MCF 10A (cell line): ENCODE measurements around the gene FBXW4. TPM values are rescaled to one million over a fixed set of nuclear protein-coding genes. Genes with fewer than 3 reads are reported as not detected.

Source experiments
- BruUV-seq: library from RNA; stranded (reverse); fragments of 400-500 nt; replicated peaks from 2 replicates; lab custom pipeline; 2021; lab: Mats Ljungman, UMichigan
- CTCF ChIA-PET: fragments of 300-600 bp; sonication (Branson Sonifier 250); formaldehyde crosslinking; extraction: SDS; loops from one replicate; lab custom pipeline; 2021; ENCODE audit warnings: antibody characterized with exemption, inconsistent platforms; lab: Yijun Ruan, JAX
- POLR2A ChIA-PET: fragments of 300-600, 350-650 bp; sonication (Branson Sonifier 250); formaldehyde crosslinking; extraction: SDS; loops from one replicate; lab custom pipeline; 2020; ENCODE audit warnings: antibody characterized with exemption, inconsistent platforms; lab: Yijun Ruan, JAX
- DNase-seq: peaks from one replicate; pipeline ENCODE4 v3.0.0-alpha.2; 2018; ENCODE audit not compliant: unreplicated experiment
- H3K27ac Mint-ChIP-seq: one replicate; pipeline ENCODE4 v1.8.0; 2022; ENCODE audit warnings: mild to moderate bottlenecking, low read depth, mixed read lengths; ENCODE audit not compliant: unreplicated experiment
- H3K27me3 Mint-ChIP-seq: one replicate; pipeline ENCODE4 v1.8.0; 2022; ENCODE audit warnings: mixed read lengths; ENCODE audit not compliant: insufficient read depth, unreplicated experiment
- H3K36me3 Mint-ChIP-seq: one replicate; pipeline ENCODE4 v1.8.0; 2022; ENCODE audit warnings: mild to moderate bottlenecking, moderate library complexity, mixed read lengths; ENCODE audit not compliant: insufficient read depth, unreplicated experiment
- H3K4me1 Mint-ChIP-seq: one replicate; pipeline ENCODE4 v1.8.0; 2022; ENCODE audit warnings: mixed read lengths; ENCODE audit not compliant: insufficient read depth, unreplicated experiment
- H3K4me3 Mint-ChIP-seq: one replicate; pipeline ENCODE4 v1.8.0; 2022; ENCODE audit warnings: mild to moderate bottlenecking, moderate library complexity, mixed read lengths; ENCODE audit not compliant: unreplicated experiment
- H3K9me3 Mint-ChIP-seq: one replicate; pipeline ENCODE4 v1.8.0; 2022; ENCODE audit warnings: mixed read lengths; ENCODE audit not compliant: unreplicated experiment
- intact Hi-C: fragments of 100-400 bp; cut with micrococcal nuclease; formaldehyde crosslinking; loops from 2 replicates; pipeline ENCODE4 v1.14.1; 2022
- total RNA-seq: library from RNA; stranded (reverse); gene quantifications from 2 replicates; pipeline ENCODE4 v1.2.3, GENCODE V29; 2022
- TF ChIP-seq, protein P1 (sequence below): fragments of 200-600 bp; IDR thresholded peaks from one replicate; pipeline ENCODE4 v1.8.0; 2022; ENCODE audit warnings: antibody characterized with exemption, mild to moderate bottlenecking; ENCODE audit not compliant: unreplicated experiment

Gene FBXW4
- total RNA-seq, 1 experiment from 2014 or later, result 52.1 TPM

DNA sequence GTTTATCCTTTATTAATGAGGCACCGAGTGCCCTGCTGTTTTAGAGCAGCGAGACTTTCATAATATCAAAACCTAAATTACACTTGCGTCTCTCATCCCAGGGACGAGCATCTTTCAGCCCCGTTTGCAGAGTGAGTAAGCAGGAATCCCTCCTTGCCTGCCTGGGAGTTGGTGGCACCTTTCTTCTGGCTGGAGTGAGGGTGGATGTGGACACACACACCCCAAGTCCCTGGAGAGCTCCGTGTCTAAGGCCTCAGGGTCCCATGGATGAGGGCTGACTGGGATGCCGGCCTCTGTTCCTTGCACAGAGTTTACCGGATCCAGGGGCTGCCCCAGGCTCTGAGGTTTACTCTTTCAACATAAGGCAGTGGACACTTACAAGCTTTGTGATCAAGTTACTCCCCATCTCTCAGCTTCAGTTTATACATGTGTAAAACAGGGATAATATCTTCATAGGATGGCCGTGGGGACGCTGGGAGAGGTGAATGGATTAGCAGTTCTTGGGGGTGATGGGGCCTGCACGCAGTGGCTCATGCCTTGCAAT lies 131.4 kb downstream of the FBXW4 start:
- Mint-ChIP-seq H3K27ac (no peak overlapping the region), H3K9me3 (no peaks in the 10 kb centered on the region), H3K4me3 (no peak overlapping the region), H3K27me3 (peaks cover 19% of the 10 kb centered on the region), H3K36me3 (peaks cover 11% of the 10 kb centered on the region), H3K4me1 (peaks cover under 1% of the 10 kb centered on the region)
- BruUV-seq, result no TSS peak
- TF ChIP-seq, protein P1, sequence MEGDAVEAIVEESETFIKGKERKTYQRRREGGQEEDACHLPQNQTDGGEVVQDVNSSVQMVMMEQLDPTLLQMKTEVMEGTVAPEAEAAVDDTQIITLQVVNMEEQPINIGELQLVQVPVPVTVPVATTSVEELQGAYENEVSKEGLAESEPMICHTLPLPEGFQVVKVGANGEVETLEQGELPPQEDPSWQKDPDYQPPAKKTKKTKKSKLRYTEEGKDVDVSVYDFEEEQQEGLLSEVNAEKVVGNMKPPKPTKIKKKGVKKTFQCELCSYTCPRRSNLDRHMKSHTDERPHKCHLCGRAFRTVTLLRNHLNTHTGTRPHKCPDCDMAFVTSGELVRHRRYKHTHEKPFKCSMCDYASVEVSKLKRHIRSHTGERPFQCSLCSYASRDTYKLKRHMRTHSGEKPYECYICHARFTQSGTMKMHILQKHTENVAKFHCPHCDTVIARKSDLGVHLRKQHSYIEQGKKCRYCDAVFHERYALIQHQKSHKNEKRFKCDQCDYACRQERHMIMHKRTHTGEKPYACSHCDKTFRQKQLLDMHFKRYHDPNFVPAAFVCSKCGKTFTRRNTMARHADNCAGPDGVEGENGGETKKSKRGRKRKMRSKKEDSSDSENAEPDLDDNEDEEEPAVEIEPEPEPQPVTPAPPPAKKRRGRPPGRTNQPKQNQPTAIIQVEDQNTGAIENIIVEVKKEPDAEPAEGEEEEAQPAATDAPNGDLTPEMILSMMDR, result no peak
- CTCF ChIA-PET, result interaction anchor here (0.6 to 3.5 kb wide), 2 partner anchors 97 to 349 kb away, joined by 5 to 17 read pairs; no protein-coding TSS in a partner anchor
- intact Hi-C loops, result no loop called here
- DNase-seq, result no peak
- POLR2A ChIA-PET, result no interaction called here

- Mint-ChIP-seq H3K27ac (no peak overlapping the region), H3K27me3 (peaks cover 19% of the 10 kb centered on the region), H3K4me1 (peaks cover 6% of the 10 kb centered on the region), H3K4me3 (no peak overlapping the region), H3K9me3 (no peaks in the 10 kb centered on the region), H3K36me3 (peaks cover 11% of the 10 kb centered on the region)
- intact Hi-C loops, result no loop called here
- ChIA-PET CTCF (interaction anchor here (3.5 kb wide), 1 partner anchor 349 kb away, joined by 17 read pairs; no protein-coding TSS in a partner anchor), POLR2A (no interaction called here)
- BruUV-seq, result no TSS peak
- TF ChIP-seq, protein P1, result no peak
- DNase-seq, result no peak
Observed at GRCh38 chr10:101563007-101563406, 132.0 kb downstream of the FBXW4 start.

DNA sequence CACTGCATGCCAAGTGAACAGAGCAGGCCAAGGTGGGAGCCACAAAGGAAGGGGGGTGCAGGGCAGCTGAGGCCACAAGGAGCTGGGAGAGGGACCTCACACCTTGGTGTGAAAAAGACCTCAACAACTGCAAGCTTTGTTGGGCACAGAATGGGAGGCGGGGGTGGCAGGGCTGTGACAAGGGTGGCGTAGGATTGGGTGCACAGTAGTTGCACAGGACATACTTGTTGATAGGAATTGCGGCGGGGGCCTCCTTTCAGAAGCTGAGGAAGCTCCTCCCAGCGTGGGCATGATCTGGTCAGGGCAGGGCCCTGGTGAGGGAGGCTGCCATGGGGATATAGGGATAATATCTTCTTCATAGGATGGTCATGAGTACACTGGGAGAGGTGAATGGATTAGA lies 132.7 kb downstream of the FBXW4 start:
- TF ChIP-seq, protein P1, result no peak
- ChIA-PET CTCF (interaction anchor here (0.6 to 3.5 kb wide), 4 partner anchors 7 to 348 kb away, joined by 3 to 17 read pairs (median 8); no protein-coding TSS in a partner anchor), POLR2A (interaction anchor here (0.6 kb wide), 1 partner anchor 368 kb away, joined by 3 read pairs; no protein-coding TSS in a partner anchor)
- Mint-ChIP-seq H3K27ac (no peak overlapping the region), H3K36me3 (peaks cover 11% of the 10 kb centered on the region), H3K27me3 (peaks cover 19% of the 10 kb centered on the region), H3K9me3 (no peaks in the 10 kb centered on the region), H3K4me1 (peaks cover 11% of the 10 kb centered on the region), H3K4me3 (no peak overlapping the region)
- intact Hi-C loops, result no loop called here
- no peak for DNase-seq
- BruUV-seq, result no TSS peak

DNA sequence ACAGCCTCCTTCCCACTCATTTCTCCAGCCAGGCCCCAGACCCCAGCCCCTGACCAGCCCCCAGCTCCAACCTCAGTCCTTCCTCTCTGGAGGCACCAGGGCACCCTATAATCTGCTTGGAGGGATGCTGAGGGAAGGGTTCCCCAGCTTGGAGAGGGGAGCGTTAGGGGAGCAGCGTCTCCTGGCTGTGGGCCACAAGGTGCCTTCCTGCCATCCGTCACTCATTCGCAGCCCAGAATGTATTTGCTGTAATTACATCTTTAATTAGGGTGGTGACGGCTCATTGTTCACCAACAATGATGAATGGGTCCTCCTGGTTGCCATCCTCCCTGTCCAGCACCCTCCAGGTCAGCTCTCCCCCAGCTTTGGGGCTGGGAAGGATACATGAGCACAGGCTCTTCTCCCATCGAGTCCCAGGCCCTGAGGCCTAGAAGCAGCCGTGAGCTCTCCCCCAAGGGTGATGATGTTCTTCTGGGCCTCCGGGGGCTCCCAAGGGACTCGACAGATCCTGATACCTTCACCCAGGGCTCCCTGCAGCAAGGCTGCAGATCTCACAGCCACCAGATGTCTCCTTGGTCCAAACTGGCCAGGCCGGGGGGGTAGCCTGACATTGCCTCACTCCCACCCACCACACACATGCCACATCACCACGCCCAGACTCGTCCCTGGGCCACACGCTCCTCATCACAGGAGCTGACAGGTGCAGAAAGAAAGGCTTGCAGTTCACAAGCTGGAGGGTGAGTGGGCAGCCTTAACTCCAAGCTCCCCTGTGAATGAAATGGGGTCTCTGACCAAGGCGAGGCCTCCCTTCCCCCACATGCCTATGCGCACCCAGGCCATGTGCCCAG lies 133.7 kb downstream of the FBXW4 start:
- Mint-ChIP-seq H3K27me3 (peaks cover 15% of the 10 kb centered on the region), H3K4me1 (peaks cover 11% of the 10 kb centered on the region), H3K36me3 (peaks cover 11% of the 10 kb centered on the region), H3K4me3 (no peak overlapping the region), H3K27ac (no peak overlapping the region), H3K9me3 (no peaks in the 10 kb centered on the region)
- TF ChIP-seq, protein P1, result no peak
- ChIA-PET CTCF (interaction anchor here (0.5 to 3.5 kb wide), 8 partner anchors 8 to 570 kb away, joined by 3 to 17 read pairs (median 3); no protein-coding TSS in a partner anchor), POLR2A (interaction anchor here (0.6 kb wide), 1 partner anchor 367 kb away, joined by 3 read pairs; no protein-coding TSS in a partner anchor)
- intact Hi-C loops, result no loop called here
- DNase-seq, result no peak
- BruUV-seq, result no TSS peak
